ENCODE data around the gene TEC.
A peak's percentile ranks its signal among the peaks of the same experiment; 100 is the strongest.
"Not testable (repeated sequence)": the region's sequence is repeated elsewhere in the genome, so short reads cannot be mapped to it uniquely, and the experiment has no call there.

TEC gene

GRCh38 chr4:48268956-48269860, at the start of gene TEC:
Gene TEC (minus strand): TSS chr4:48269838. CDS start chr4:48228614, 41,224 bp downstream.
- DNase-seq (ENCODE audit: low read depth, low spot score), result no peak

GRCh38 chr4:48315728-48316630, 46.3 kb upstream of the TEC start:
- H3K4me3 ChIP-seq, result no peak overlapping the region
- no peak overlapping the region for H3K9ac ChIP-seq (ENCODE audit: insufficient read length)
- H3K9me3 ChIP-seq (ENCODE audit: low read depth, low read length), result no peaks in the 10 kb centered on the region
- no peak for TF ChIP-seq EZH2 (IDR thresholded peaks at IDR 0.05)
- no peak for TF ChIP-seq FOXP2 (optimal IDR thresholded peaks at IDR 0.05; ENCODE audit: control extremely low read depth, extremely low read length, insufficient read depth)
- TF ChIP-seq POLR2AphosphoS5 (IDR thresholded peaks at IDR 0.05; ENCODE audit: borderline replicate concordance, low read depth, low read length), result no peak
- DNase-seq (ENCODE audit: low read depth, low spot score), result peak; percentile 32
- H3K36me3 ChIP-seq (ENCODE audit: insufficient read depth, low read length), result no peaks in the 10 kb centered on the region
- H3K27ac ChIP-seq, result no peak overlapping the region

More at GRCh38 chr4:48268956-48269860, at the start of gene TEC:
- Histone ChIP-seq H3K36me3 (ENCODE audit: insufficient read depth, low read length) (no peaks in the 10 kb centered on the region), H3K27ac (no peak within 1 kb of the TSS), H3K9me3 (ENCODE audit: low read depth, low read length) (no peaks in the 10 kb centered on the region), H3K4me3 (peak within 1 kb of the TSS; percentile 80), H3K9ac (ENCODE audit: insufficient read length) (no peak within 1 kb of the TSS)
- TF ChIP-seq FOXP2 (optimal IDR thresholded peaks at IDR 0.05; ENCODE audit: control extremely low read depth, extremely low read length, insufficient read depth) (no peak), POLR2AphosphoS5 (IDR thresholded peaks at IDR 0.05; ENCODE audit: borderline replicate concordance, low read depth, low read length) (no peak), EZH2 (IDR thresholded peaks at IDR 0.05) (no peak)

GRCh38 chr4:48314746-48315145, 45.1 kb upstream of the TEC start:
- not testable (repeated sequence) for H3K4me3 ChIP-seq; DNase-seq (ENCODE audit: low read depth, low spot score); H3K9ac ChIP-seq (ENCODE audit: insufficient read length); H3K27ac ChIP-seq; H3K9me3 ChIP-seq (ENCODE audit: low read depth, low read length); H3K36me3 ChIP-seq (ENCODE audit: insufficient read depth, low read length)

- Histone ChIP-seq H3K4me3 (no peak overlapping the region), H3K9ac (ENCODE audit: insufficient read length) (no peak overlapping the region), H3K9me3 (ENCODE audit: low read depth, low read length) (no peaks in the 10 kb centered on the region), H3K36me3 (ENCODE audit: insufficient read depth, low read length) (no peaks in the 10 kb centered on the region), H3K27ac (no peak overlapping the region)
- TF ChIP-seq EZH2 (IDR thresholded peaks at IDR 0.05) (no peak), POLR2AphosphoS5 (IDR thresholded peaks at IDR 0.05; ENCODE audit: borderline replicate concordance, low read depth, low read length) (no peak), FOXP2 (optimal IDR thresholded peaks at IDR 0.05; ENCODE audit: control extremely low read depth, extremely low read length, insufficient read depth) (no peak)
- DNase-seq (ENCODE audit: low read depth, low spot score), result peak; percentile 42
Observed at GRCh38 chr4:48311896-48312295, 42.3 kb upstream of the TEC start.

GRCh38 chr4:48308901-48309300, 39.3 kb upstream of the TEC start:
- H3K9ac ChIP-seq (ENCODE audit: insufficient read length), result no peak overlapping the region
- no peak for DNase-seq (ENCODE audit: low read depth, low spot score)
- no peaks in the 10 kb centered on the region for H3K9me3 ChIP-seq (ENCODE audit: low read depth, low read length)
- H3K36me3 ChIP-seq (ENCODE audit: insufficient read depth, low read length), result no peaks in the 10 kb centered on the region
- no peak for TF ChIP-seq EZH2 (IDR thresholded peaks at IDR 0.05)
- no peak for TF ChIP-seq POLR2AphosphoS5 (IDR thresholded peaks at IDR 0.05; ENCODE audit: borderline replicate concordance, low read depth, low read length)
- TF ChIP-seq FOXP2 (optimal IDR thresholded peaks at IDR 0.05; ENCODE audit: control extremely low read depth, extremely low read length, insufficient read depth), result no peak
- no peak overlapping the region for H3K27ac ChIP-seq
- H3K4me3 ChIP-seq, result no peak overlapping the region

GRCh38 chr4:48307528-48307927, 37.9 kb upstream of the TEC start:
- Histone ChIP-seq H3K36me3 (ENCODE audit: insufficient read depth, low read length) (no peaks in the 10 kb centered on the region), H3K9me3 (ENCODE audit: low read depth, low read length) (no peaks in the 10 kb centered on the region), H3K4me3 (no peak overlapping the region), H3K9ac (ENCODE audit: insufficient read length) (no peak overlapping the region), H3K27ac (no peak overlapping the region)
- TF ChIP-seq EZH2 (IDR thresholded peaks at IDR 0.05), result no peak
- TF ChIP-seq FOXP2 (optimal IDR thresholded peaks at IDR 0.05; ENCODE audit: control extremely low read depth, extremely low read length, insufficient read depth), result no peak
- no peak for TF ChIP-seq POLR2AphosphoS5 (IDR thresholded peaks at IDR 0.05; ENCODE audit: borderline replicate concordance, low read depth, low read length)
- no peak for DNase-seq (ENCODE audit: low read depth, low spot score)

- Histone ChIP-seq H3K4me3 (no peak overlapping the region), H3K9ac (ENCODE audit: insufficient read length) (no peak overlapping the region), H3K27ac (no peak overlapping the region), H3K36me3 (ENCODE audit: insufficient read depth, low read length) (no peaks in the 10 kb centered on the region), H3K9me3 (ENCODE audit: low read depth, low read length) (no peaks in the 10 kb centered on the region)
- TF ChIP-seq FOXP2 (optimal IDR thresholded peaks at IDR 0.05; ENCODE audit: control extremely low read depth, extremely low read length, insufficient read depth) (no peak), EZH2 (IDR thresholded peaks at IDR 0.05) (no peak), POLR2AphosphoS5 (IDR thresholded peaks at IDR 0.05; ENCODE audit: borderline replicate concordance, low read depth, low read length) (no peak)
- DNase-seq (ENCODE audit: low read depth, low spot score), result no peak
Observed at GRCh38 chr4:48305508-48305907, 35.9 kb upstream of the TEC start.

- Histone ChIP-seq H3K9me3 (ENCODE audit: low read depth, low read length) (no peaks in the 10 kb centered on the region), H3K27ac (no peak overlapping the region), H3K9ac (ENCODE audit: insufficient read length) (no peak overlapping the region), H3K36me3 (ENCODE audit: insufficient read depth, low read length) (no peaks in the 10 kb centered on the region), H3K4me3 (no peak overlapping the region)
- no peak for DNase-seq (ENCODE audit: low read depth, low spot score)
- TF ChIP-seq POLR2AphosphoS5 (IDR thresholded peaks at IDR 0.05; ENCODE audit: borderline replicate concordance, low read depth, low read length) (no peak), EZH2 (IDR thresholded peaks at IDR 0.05) (no peak), FOXP2 (optimal IDR thresholded peaks at IDR 0.05; ENCODE audit: control extremely low read depth, extremely low read length, insufficient read depth) (no peak)
Observed at GRCh38 chr4:48300004-48300403, 30.4 kb upstream of the TEC start.
